MM.1S (cell line): ENCODE results near the gene GTF2H2C.

ENCODE experiments used
- EZH2 ChIP-seq: fragments of 300-600 bp; sonication (generic); optimal IDR thresholded peaks from 2 replicates; pipeline ENCODE3; 2017; ENCODE audit warnings: low read depth, mild to moderate bottlenecking, antibody characterized with exemption, low read length, mixed read lengths
- EZH2phosphoT487 ChIP-seq: fragments of 300-600 bp; sonication (generic); IDR thresholded peaks from 2 replicates; pipeline ENCODE4 v1.6.1; 2018; ENCODE audit warnings: antibody characterized with exemption, low read length
- TF ChIP-seq, protein P1 (sequence below): fragments of 300-600 bp; sonication (generic); IDR thresholded peaks from 2 replicates; pipeline ENCODE4 v1.5.1; 2016; ENCODE audit warnings: antibody characterized with exemption, low read length, mixed read lengths

GRCh38 chr5:69530561-69531405, 29.2 kb upstream of the GTF2H2C start:
- TF ChIP-seq EZH2phosphoT487 (no peak), EZH2 (no peak)
- TF ChIP-seq, protein P1, sequence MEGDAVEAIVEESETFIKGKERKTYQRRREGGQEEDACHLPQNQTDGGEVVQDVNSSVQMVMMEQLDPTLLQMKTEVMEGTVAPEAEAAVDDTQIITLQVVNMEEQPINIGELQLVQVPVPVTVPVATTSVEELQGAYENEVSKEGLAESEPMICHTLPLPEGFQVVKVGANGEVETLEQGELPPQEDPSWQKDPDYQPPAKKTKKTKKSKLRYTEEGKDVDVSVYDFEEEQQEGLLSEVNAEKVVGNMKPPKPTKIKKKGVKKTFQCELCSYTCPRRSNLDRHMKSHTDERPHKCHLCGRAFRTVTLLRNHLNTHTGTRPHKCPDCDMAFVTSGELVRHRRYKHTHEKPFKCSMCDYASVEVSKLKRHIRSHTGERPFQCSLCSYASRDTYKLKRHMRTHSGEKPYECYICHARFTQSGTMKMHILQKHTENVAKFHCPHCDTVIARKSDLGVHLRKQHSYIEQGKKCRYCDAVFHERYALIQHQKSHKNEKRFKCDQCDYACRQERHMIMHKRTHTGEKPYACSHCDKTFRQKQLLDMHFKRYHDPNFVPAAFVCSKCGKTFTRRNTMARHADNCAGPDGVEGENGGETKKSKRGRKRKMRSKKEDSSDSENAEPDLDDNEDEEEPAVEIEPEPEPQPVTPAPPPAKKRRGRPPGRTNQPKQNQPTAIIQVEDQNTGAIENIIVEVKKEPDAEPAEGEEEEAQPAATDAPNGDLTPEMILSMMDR = no peak
